ENCODE measurements around the gene ADAM12. TPM values are rescaled to one million over a fixed set of nuclear protein-coding genes. Genes with fewer than 3 reads are reported as not detected.
A peak's percentile ranks its signal among the peaks of the same experiment; 100 is the strongest.

Gene ADAM12
- total and polyA plus RNA-seq, 9 of the 15 experiments (the other 6 are each of a cell fraction or from before 2014, with no cell fraction given) = not detected

GRCh38 chr10:126062131-126063032, 325.9 kb downstream of the ADAM12 start:
- no peaks in the 10 kb centered on the region for H3K9me3 ChIP-seq (replicated peaks; ENCODE audit: control insufficient read depth, insufficient read depth, low read depth, low read length)
- TF ChIP-seq NR2C2 (CRISPR knock-in tag; IDR thresholded peaks at IDR 0.05) (no peak), NR2C2 (tag; IDR thresholded peaks at IDR 0.05) (peak; percentile 21; the same call in 1 of the 2 replicates), CBFA2T2 (conservative IDR thresholded peaks at IDR 0.05) (peak; percentile 26; the same call in 1 of the 2 replicates), NR0B1 (IDR thresholded peaks at IDR 0.05; ENCODE audit: partially characterized antibody) (no peak), KDM2B (CRISPR knock-in tag; IDR thresholded peaks at IDR 0.05) (no peak), CBFA2T3 (IDR thresholded peaks at IDR 0.05) (peak; percentile 23; the same call in 1 of the 2 replicates), CREM (IDR thresholded peaks at IDR 0.05; ENCODE audit: low read depth) (0 out of 2 replicates have a peak, but pooled peaks have one; percentile 11), FOSL1 (tag; conservative IDR thresholded peaks at IDR 0.05) (peak; percentile 87), CREB1 (IDR thresholded peaks at IDR 0.05) (no peak), CREB1 (CRISPR knock-in tag; IDR thresholded peaks at IDR 0.05) (no peak), ATF3 (IDR thresholded peaks at IDR 0.05) (peak; percentile 48; the same call in 1 of the 2 replicates), ATF3 (CRISPR knock-in tag; conservative IDR thresholded peaks at IDR 0.05) (no peak), ZNF311 (CRISPR knock-in tag; IDR thresholded peaks at IDR 0.05) (no peak)
- intact Hi-C loops (cut with micrococcal nuclease) (no loop called here), in situ Hi-C loops (cut with MboI) (no loop called here)
- no peak; the same call in 2 of the 3 replicates for ATAC-seq
- no peak for FAIRE-seq
- CTCF ChIA-PET (ENCODE audit: low intra/inter-chr PET ratio) = no interaction called here
- H3K27me3 ChIP-seq (ENCODE audit: control insufficient read depth in 2 of 2, insufficient read depth in 2 of 2, low read length in 2 of 2) = peaks cover 0 to 40% of the 10 kb centered on the region in 2 experiments; a peak in 2 of 5 replicates
- H4K20me1 ChIP-seq (replicated peaks; ENCODE audit: control insufficient read depth, insufficient read depth, low read length) = no peaks in the 10 kb centered on the region; the same call in 1 of the 2 replicates
- H3K79me2 ChIP-seq (ENCODE audit: control insufficient read depth, insufficient read depth, low read length) = no peaks in the 10 kb centered on the region
- no peak overlapping the region for H3K27ac ChIP-seq (ENCODE audit: extremely low read depth, low read depth, low read length)
- H3K36me3 ChIP-seq (ENCODE audit: control insufficient read depth, insufficient read depth, low read length) = no peaks in the 10 kb centered on the region
- POLR2A ChIA-PET = interaction anchor here (0.5 kb wide), 1 partner anchor 8 kb away, joined by 3 read pairs; no protein-coding TSS in a partner anchor
- no peak overlapping the region for H3K9ac ChIP-seq (ENCODE audit: insufficient read depth in 1 of 2, low read depth in 2 of 2, low read length in 2 of 2)
- H3K4me3 ChIP-seq = no peak overlapping the region
- H2AFZ ChIP-seq (ENCODE audit: low read depth, low read length) = no peak overlapping the region
- 0% methylated on average over 8 of the region's 11 CpGs for WGBS (ENCODE audit: insufficient coverage, low coverage, missing lambda C conversion rate)
- H3K4me2 ChIP-seq (ENCODE audit: insufficient read depth, low read length) = no peak overlapping the region
- H3K4me1 ChIP-seq (replicated peaks in 1 of 2; ENCODE audit: control insufficient read depth in 2 of 2, insufficient read depth in 2 of 2, low read length in 2 of 2) = no peaks in the 10 kb centered on the region
- peak in 3 of 4 experiments; percentile 9 to 24 (median 11) for DNase-seq (ENCODE audit: extremely low read depth in 1 of 4, low spot score in 3 of 4)
- BruUV-seq (replicated peaks) = no TSS peak
- no peaks in the 10 kb centered on the region for H3K9me1 ChIP-seq (ENCODE audit: control insufficient read depth, insufficient read depth, low read length)

All from K562 (cell line).